Brain microvascular endothelial cell (primary cell): ENCODE results near the gene YAF2.

Source experiments
- DNase-seq: peaks from one replicate; pipeline ENCODE4 v3.0.0-alpha.2; 2020
- H3K27ac ChIP-seq: fragments of 250-450 bp; sonication (Bioruptor Pico); 2 replicates; pipeline ENCODE4 v1.5.1; 2020; ENCODE audit warnings: mild to moderate bottlenecking, moderate library complexity
- H3K27me3 ChIP-seq: fragments of 250-450 bp; sonication (Bioruptor Pico); replicated peaks from 2 replicates; pipeline ENCODE4 v1.5.1; 2020; ENCODE audit warnings: mild to moderate bottlenecking
- H3K36me3 ChIP-seq: fragments of 250-450 bp; sonication (Bioruptor Pico); replicated peaks from 2 replicates; pipeline ENCODE4 v1.5.1; 2020; ENCODE audit warnings: mild to moderate bottlenecking
- H3K4me3 ChIP-seq: 2 replicates; pipeline ENCODE4 v1.5.1; 2011; ENCODE audit warnings: low read depth, mild to moderate bottlenecking, control low read depth, low read length, moderate library complexity
- in situ Hi-C: cut with HindIII; loops from 2 replicates; pipeline ENCODE4 v1.10.0; 2017; ENCODE audit warnings: low sequenced_read_pairs, low pct_ligation_motif_present
- TF ChIP-seq, protein P1 (sequence below): IDR thresholded peaks from 2 replicates; pipeline ENCODE4 v1.5.1; 2011; ENCODE audit warnings: low read depth, mild to moderate bottlenecking, moderate library complexity, low read length, control low read depth, inconsistent platforms; ENCODE audit errors: missing control alignments

Gene YAF2

DNA sequence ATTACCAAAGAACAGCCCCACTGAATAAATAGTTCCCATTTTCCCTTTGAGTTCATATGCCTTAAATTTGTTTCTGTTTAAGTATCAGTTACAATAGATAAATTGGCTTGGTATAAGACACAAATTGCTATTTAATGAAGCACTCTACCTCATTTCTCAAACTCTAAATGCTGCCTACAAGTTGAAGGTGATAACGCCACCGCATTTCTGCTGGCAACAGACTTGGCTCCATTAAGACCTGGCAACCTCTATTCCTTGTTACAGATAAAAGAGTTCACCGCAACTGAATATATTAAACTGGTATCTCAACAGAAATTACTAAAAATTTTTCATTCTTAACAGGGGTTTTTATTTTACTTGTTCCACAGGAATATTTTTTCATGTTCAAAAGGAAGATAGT, 129.0 kb downstream of the YAF2 start:
- TF ChIP-seq, protein P1, sequence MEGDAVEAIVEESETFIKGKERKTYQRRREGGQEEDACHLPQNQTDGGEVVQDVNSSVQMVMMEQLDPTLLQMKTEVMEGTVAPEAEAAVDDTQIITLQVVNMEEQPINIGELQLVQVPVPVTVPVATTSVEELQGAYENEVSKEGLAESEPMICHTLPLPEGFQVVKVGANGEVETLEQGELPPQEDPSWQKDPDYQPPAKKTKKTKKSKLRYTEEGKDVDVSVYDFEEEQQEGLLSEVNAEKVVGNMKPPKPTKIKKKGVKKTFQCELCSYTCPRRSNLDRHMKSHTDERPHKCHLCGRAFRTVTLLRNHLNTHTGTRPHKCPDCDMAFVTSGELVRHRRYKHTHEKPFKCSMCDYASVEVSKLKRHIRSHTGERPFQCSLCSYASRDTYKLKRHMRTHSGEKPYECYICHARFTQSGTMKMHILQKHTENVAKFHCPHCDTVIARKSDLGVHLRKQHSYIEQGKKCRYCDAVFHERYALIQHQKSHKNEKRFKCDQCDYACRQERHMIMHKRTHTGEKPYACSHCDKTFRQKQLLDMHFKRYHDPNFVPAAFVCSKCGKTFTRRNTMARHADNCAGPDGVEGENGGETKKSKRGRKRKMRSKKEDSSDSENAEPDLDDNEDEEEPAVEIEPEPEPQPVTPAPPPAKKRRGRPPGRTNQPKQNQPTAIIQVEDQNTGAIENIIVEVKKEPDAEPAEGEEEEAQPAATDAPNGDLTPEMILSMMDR: no peak
- in situ Hi-C loops: no loop called here
- Histone ChIP-seq H3K27ac (no peak overlapping the region), H3K36me3 (no peaks in the 10 kb centered on the region), H3K27me3 (no peaks in the 10 kb centered on the region), H3K4me3 (no peak overlapping the region)
- DNase-seq: no peak
